T-cell (primary cell): ENCODE measurements around the gene SP7. TPM values are rescaled to one million over a fixed set of nuclear protein-coding genes. Genes with fewer than 3 reads are reported as not detected.

Experiments used
- total RNA-seq, 35 experiments: library from RNA in 6 of 35; stranded (reverse) in 6 of 35; fragments of 120-200 nt in 1 of 35; gene quantifications; one replicate each; pipeline versions ENCODE4 v1.2.1 to v1.2.4 and lab custom pipeline; 2013 to 2026

Gene SP7
- total RNA-seq, 5 donors from 2014 or later (not counting 1 experiment from before 2014, with no cell fraction given) = 0.12 TPM; not detected in 4

Other genes with a start within 250 kb of the SP7 start
- 1 to 10 TPM in 1 of 5 donors, under 1 TPM in 2, not detected in 2; 0.67 to 1.4 (median 0.79) TPM for gene IGFBP6, start 238.7 kb downstream of the SP7 start, total RNA-seq
- 1 to 10 TPM in 2 of 5 donors, under 1 TPM in 3; 0.82 to 1.6 (median 0.89) TPM for gene SOAT2, start 232.9 kb downstream of the SP7 start, total RNA-seq
- gene ZNF740, start 155.6 kb downstream of the SP7 start, total RNA-seq = 10 to 100 TPM; 36.4 to 94.2 (median 83.9) TPM
- gene CSAD, start 155.4 kb downstream of the SP7 start, total RNA-seq = 10 to 100 TPM; 48.6 to 69.6 (median 62.3) TPM
- gene ITGB7, start 129.1 kb downstream of the SP7 start, total RNA-seq = 100 to 1,000 TPM; 247 to 590 (median 469) TPM
- gene RARG, start 104.1 kb downstream of the SP7 start, total RNA-seq = 10 to 100 TPM; 20.3 to 91.3 (median 74.2) TPM
- 1 to 10 TPM; 1.2 to 2.5 (median 1.6) TPM for gene ESPL1, start 68.1 kb downstream of the SP7 start, total RNA-seq
- 100 to 1,000 TPM; 591 to 643 (median 612) TPM for gene PFDN5, start 40.8 kb downstream of the SP7 start, total RNA-seq
- gene MYG1, start 36.7 kb downstream of the SP7 start, total RNA-seq = 10 to 100 TPM; 34.0 to 68.4 (median 63.9) TPM
- gene AAAS, start 14.7 kb downstream of the SP7 start, total RNA-seq = 10 to 100 TPM; 39.3 to 74.6 (median 66.2) TPM
- 100 to 1,000 TPM in 2 of 5 donors, 10 to 100 TPM in 3; 72.7 to 109 (median 96.6) TPM for gene SP1, start 43.8 kb upstream of the SP7 start, total RNA-seq
- gene AMHR2, start 87.5 kb upstream of the SP7 start, total RNA-seq = under 1 TPM in 1 of 5 donors, not detected in 4; 0.19 TPM
- 100 to 1,000 TPM; 175 to 215 (median 187) TPM for gene PRR13, start 105.4 kb upstream of the SP7 start, total RNA-seq
- gene PCBP2, start 115.7 kb upstream of the SP7 start, total RNA-seq = 1,000 to 10,000 TPM in 2 of 5 donors, 100 to 1,000 TPM in 3; 707 to 1,066 (median 764) TPM
- gene MAP3K12, start 163.1 kb upstream of the SP7 start, total RNA-seq = 10 to 100 TPM; 21.4 to 29.9 (median 25.9) TPM
- 10 to 100 TPM; 31.4 to 44.7 (median 39.1) TPM for gene TARBP2, start 164.9 kb upstream of the SP7 start, total RNA-seq
- not detected for gene NPFF, start 171.1 kb upstream of the SP7 start, total RNA-seq